Heart left ventricle (tissue), 16 donors: ENCODE measurements around the gene PHKB. TPM values are rescaled to one million over a fixed set of nuclear protein-coding genes. Genes with fewer than 3 reads are reported as not detected.
"Not testable (repeated sequence)": the region's sequence is repeated elsewhere in the genome, so short reads cannot be mapped to it uniquely, and the experiment has no call there.

Experiments used
- ATAC-seq, 4 donors: fragments of 200-7000 bp; cut with Tn5 transposase; one replicate each; pipeline ENCODE4 v1.9.1; 2020 to 2022; ENCODE audit warnings: moderate library complexity in 4 of 4, mild to moderate bottlenecking in 3 of 4, moderate number of reproducible peaks in 1 of 4
- DNase-seq, 5 donors: peaks; one replicate each; pipeline ENCODE4 v3.0.0-alpha.2; 2020
- H3K27ac ChIP-seq, 12 donors: fragments of 200-600 bp; sonication (generic) in 4 of 12; one replicate each; pipeline versions ENCODE4 v1.5.0 to v1.8.0; 2016 to 2022; ENCODE audit warnings: mild to moderate bottlenecking in 2 of 12
- H3K27me3 ChIP-seq, 9 donors: fragments of 200-600 bp; sonication (generic) in 2 of 9; one replicate each; pipeline versions ENCODE4 v1.5.1 to v1.8.0; 2016 to 2022; ENCODE audit warnings: mild to moderate bottlenecking in 3 of 9
- H3K36me3 ChIP-seq, 9 donors: fragments of 200-600 bp; sonication (generic) in 2 of 9; one replicate each; pipeline versions ENCODE4 v1.5.0 to v1.8.0; 2018 to 2022; ENCODE audit warnings: mild to moderate bottlenecking in 2 of 9
- H3K4me1 ChIP-seq, 12 donors: fragments of 200-600 bp; sonication (generic) in 4 of 12; one replicate each; pipeline versions ENCODE4 v1.5.0 to v1.8.0; 2016 to 2022; ENCODE audit warnings: mild to moderate bottlenecking in 3 of 12
- H3K4me3 ChIP-seq, 12 donors: fragments of 200-600 bp; sonication (generic) in 4 of 12; one replicate each; pipeline versions ENCODE4 v1.5.0 to v1.8.0; 2017 to 2022; ENCODE audit warnings: mild to moderate bottlenecking in 9 of 12, moderate library complexity in 4 of 12
- H3K9me3 ChIP-seq, 12 donors: fragments of 200-600 bp; sonication (generic) in 4 of 12; one replicate each; pipeline versions ENCODE4 v1.5.0 to v1.8.0; 2016 to 2022; ENCODE audit warnings: mild to moderate bottlenecking in 1 of 12
- CTCF ChIP-seq, 12 donors: fragments of 200-600 bp; sonication (generic) in 4 of 12; IDR thresholded peaks; one replicate each; pipeline versions ENCODE4 v1.5.0 to v1.8.0; 2018 to 2022; ENCODE audit warnings: antibody characterized with exemption in 12 of 12, mild to moderate bottlenecking in 5 of 12
- POLR2A ChIP-seq, 2 donors: fragments of 450-650 bp; IDR thresholded peaks; one replicate each; pipeline ENCODE4 v1.6.1; 2017; ENCODE audit warnings: antibody characterized with exemption in 2 of 2, mild to moderate bottlenecking in 2 of 2, moderate library complexity in 2 of 2
- WGBS, 4 donors: extraction: QIAGEN DNeasy Blood & Tissue Kit in 2 of 4; methylation state at CpG; one replicate each; pipeline versions ENCODE4 v1.1.5 to v1.1.7; 2013 to 2018; 5-methylcytosine and 5-hydroxymethylcytosine counted together
- intact Hi-C, 10 donors: fragments of 100-400 bp; cut with DNase I; formaldehyde crosslinking; loops; one replicate each; pipeline versions ENCODE4 v1.11.1 to v1.14.2; 2022
- polyA plus RNA-seq, 2 donors: library from polyadenylated mRNA; stranded (reverse); fragments of 200-250 nt; gene quantifications; one replicate each; pipeline ENCODE4 v1.2.3, GENCODE V29; 2013
- total RNA-seq, 9 donors: library from RNA; depleted of rRNA in 2 of 9; stranded (reverse); fragments of >200 nt in 2 of 9; fragmentation: NEBNext Ultra II Directional in 3 of 9; extraction: Animal tissue kit (Norgen Biotek cat#: 25700) in 3 of 9; gene quantifications; one replicate each; pipeline versions ENCODE4 v1.1.0 to v1.2.4, GENCODE V29; 2016 to 2023
- donor health status: ischemic (EF 13 %, LVEDD 7.1; RV severe dilation, severe dysfunction).
- donor health status: healthy with polysubstance abuse.
- donor health status: DM: no; HTN: yes; CAD: no.
- donor health status: DM: no; HTN: no; CAD: no.
- donor health status: ischemic (EF 25% LVEDD 6.9; RV normal size, moderate dysfunction).
- donor health status: ischemic (EF 25% LVEDD 5.7; RV mildly dilated, moderate dysfunction).
- donor health status: healthy.
- donor health status: DM: yes; HTN: yes; CAD: no.
- donor health status: ischemic (EF 35%, LVEDD 5.7; RV mildly dilated, moderate dysfunction).
- donor health status: nonischemic (EF 11% LVEDD 7.7; RV severe dilation, severe dysfunction).
- donor health status: DM: yes; HTN: yes; CAD: no.
- donor health status: PGD.
- donor health status: ischemic (EF 29% LVEDD 5.4; RV normal size, mild dysfunction).
- donor health status: nonischemic (EF 23%, LVEDD 6.1; RV moderate dilation, normal function).

Gene PHKB
- total and polyA plus RNA-seq, 11 donors, result 14.2 to 70.1 (median 61.3) TPM

- Histone ChIP-seq H3K4me1 (peaks cover 17 to 83% (median 74%) of the 10 kb centered on the region in 12 donors), H3K27me3 (no peaks in the 10 kb centered on the region), H3K36me3 (peaks cover 0 to 16% (median 0%) of the 10 kb centered on the region in 9 donors), H3K9me3 (no peaks in the 10 kb centered on the region), H3K27ac (peak overlapping the region in 7 of 12 donors; percentile 1 to 50 (median 24)), H3K4me3 (no peak overlapping the region)
- 58 to 64% (median 59%) methylated on average over 11 of the region's 11 CpGs for WGBS, 4 donors
- no peak for DNase-seq
- TF ChIP-seq CTCF (IDR thresholded peaks at IDR 0.05) (no peak), POLR2A (IDR thresholded peaks at IDR 0.05) (no peak)
- intact Hi-C loops, result loop anchor here in 5 of 10 donors (2.0 to 10.0 kb wide), 6 partner anchors 58 to 492 kb away; partner anchors contain the start of genes DNAJA2 (in 1 of the 5) and NETO2 (in 1 of the 5)
- no peak for ATAC-seq
These were observed 2.9 kb downstream of the PHKB start for GRCh38 chr16:47463771-47464624.

- H3K4me1 ChIP-seq, result peaks cover 13 to 88% (median 61%) of the 10 kb centered on the region in 12 donors
- H3K27ac ChIP-seq, result no peak overlapping the region
These were observed 4.9 kb downstream of the PHKB start for GRCh38 chr16:47465919-47466630.

GRCh38 chr16:47467501-47467900 is 6.4 kb downstream of the PHKB start:
- Histone ChIP-seq H3K27ac (peak overlapping the region in 5 of 12 donors; percentile 6 to 44 (median 10)), H3K9me3 (no peaks in the 10 kb centered on the region), H3K36me3 (peaks cover 0 to 16% (median 0%) of the 10 kb centered on the region in 9 donors), H3K4me1 (peaks cover 10 to 86% (median 56%) of the 10 kb centered on the region in 12 donors), H3K27me3 (no peaks in the 10 kb centered on the region), H3K4me3 (no peak overlapping the region)
- ATAC-seq (no peak), DNase-seq (no peak)
- WGBS, 4 donors, result 43 to 58% (median 53%) methylated on average over 2 of the region's 2 CpGs
- intact Hi-C loops, result loop anchor here in 2 of 10 donors (10.0 kb wide), 3 partner anchors 117 to 323 kb away; partner anchors contain the start of gene NETO2 (in 1 of the 2)
- TF ChIP-seq POLR2A (IDR thresholded peaks at IDR 0.05), result no peak
- no peak for TF ChIP-seq CTCF (IDR thresholded peaks at IDR 0.05)

More at GRCh38 chr16:47465919-47466630, 4.9 kb downstream of the PHKB start:
- DNase-seq (no peak), ATAC-seq (no peak)
- TF ChIP-seq POLR2A (IDR thresholded peaks at IDR 0.05) (no peak), CTCF (IDR thresholded peaks at IDR 0.05) (no peak)
- Histone ChIP-seq H3K4me3 (no peak overlapping the region), H3K36me3 (peaks cover 0 to 16% (median 0%) of the 10 kb centered on the region in 9 donors), H3K27me3 (no peaks in the 10 kb centered on the region), H3K9me3 (no peaks in the 10 kb centered on the region)
- WGBS, 4 donors, result 46 to 63% (median 50%) methylated on average over 2 of the region's 2 CpGs
- intact Hi-C loops, result loop anchor here in 2 of 10 donors (10.0 kb wide), 3 partner anchors 119 to 321 kb away; partner anchors contain the start of gene NETO2 (in 1 of the 2)

GRCh38 chr16:47468070-47468689 is 7.0 kb downstream of the PHKB start:
- ATAC-seq, result peak in 3 of 4 donors; percentile 53 to 74 (median 72)
- DNase-seq, H3K4me3 ChIP-seq, H3K27me3 ChIP-seq, H3K9me3 ChIP-seq: not testable (repeated sequence)
- H3K27ac ChIP-seq, result peak overlapping the region in 7 of 12 donors; percentile 5 to 44 (median 10)
- 75 to 87% (median 77%) methylated on average over 7 of the region's 7 CpGs for WGBS, 4 donors
- H3K36me3 ChIP-seq, result peaks cover 0 to 16% (median 0%) of the 10 kb centered on the region in 9 donors
- intact Hi-C loops, result loop anchor here in 2 of 10 donors (10.0 kb wide), 3 partner anchors 117 to 323 kb away; partner anchors contain the start of gene NETO2 (in 1 of the 2)
- peaks cover 3 to 80% (median 49%) of the 10 kb centered on the region in 12 donors for H3K4me1 ChIP-seq
